ES-I3 (cell line): Measurements from ENCODE around the gene SKP1.

Experiments
- H3K36me3 ChIP-seq: 2 replicates; pipeline ENCODE4 v1.6.1; 2013; ENCODE audit warnings: mild to moderate bottlenecking, low read length, control low read depth, moderate library complexity; ENCODE audit not compliant: insufficient read depth
- H3K4me1 ChIP-seq: 2 replicates; pipeline ENCODE4 v1.6.1; 2013; ENCODE audit warnings: mild to moderate bottlenecking, control low read depth, low read length; ENCODE audit not compliant: insufficient read depth
- H3K9ac ChIP-seq: 2 replicates; pipeline ENCODE4 v1.6.1; 2013; ENCODE audit warnings: low read depth, mild to moderate bottlenecking, low read length, moderate library complexity
- H3K9me3 ChIP-seq: 2 replicates; pipeline ENCODE4 v1.6.1; 2013; ENCODE audit warnings: mild to moderate bottlenecking, low read length, moderate library complexity; ENCODE audit not compliant: control insufficient read depth, insufficient read depth

Gene SKP1

GRCh38 chr5:134131578-134132350 is 45.0 kb downstream of the SKP1 start:
- Histone ChIP-seq H3K36me3 (no peaks in the 10 kb centered on the region; the same call in 1 of the 2 replicates), H3K9ac (no peak overlapping the region)

GRCh38 chr5:134131165-134131564 is 45.6 kb downstream of the SKP1 start:
- Histone ChIP-seq H3K9ac (no peak overlapping the region), H3K36me3 (no peaks in the 10 kb centered on the region; the same call in 1 of the 2 replicates), H3K9me3 (no peaks in the 10 kb centered on the region), H3K4me1 (no peaks in the 10 kb centered on the region; the same call in 1 of the 2 replicates)

More at GRCh38 chr5:134131578-134132350, 45.0 kb downstream of the SKP1 start:
- Histone ChIP-seq H3K9me3 (no peaks in the 10 kb centered on the region), H3K4me1 (no peaks in the 10 kb centered on the region; the same call in 1 of the 2 replicates)

- Histone ChIP-seq H3K4me1 (no peaks in the 10 kb centered on the region; the same call in 1 of the 2 replicates), H3K9ac (no peak overlapping the region), H3K36me3 (no peaks in the 10 kb centered on the region; the same call in 1 of the 2 replicates), H3K9me3 (no peaks in the 10 kb centered on the region)
Measured at GRCh38 chr5:134130239-134130945, 46.4 kb downstream of the SKP1 start.

- Histone ChIP-seq H3K4me1 (no peaks in the 10 kb centered on the region; the same call in 1 of the 2 replicates), H3K9ac (no peak overlapping the region), H3K9me3 (no peaks in the 10 kb centered on the region), H3K36me3 (no peaks in the 10 kb centered on the region; the same call in 1 of the 2 replicates)
Measured at GRCh38 chr5:134129411-134130238, 47.1 kb downstream of the SKP1 start.

GRCh38 chr5:134128648-134128995 is 48.1 kb downstream of the SKP1 start:
- H3K9me3 ChIP-seq, result no peaks in the 10 kb centered on the region
- no peak overlapping the region for H3K9ac ChIP-seq
- H3K36me3 ChIP-seq, result no peaks in the 10 kb centered on the region; the same call in 1 of the 2 replicates
- H3K4me1 ChIP-seq, result no peaks in the 10 kb centered on the region; the same call in 1 of the 2 replicates

- Histone ChIP-seq H3K4me1 (no peaks in the 10 kb centered on the region; the same call in 1 of the 2 replicates), H3K9ac (no peak overlapping the region), H3K36me3 (no peaks in the 10 kb centered on the region; the same call in 1 of the 2 replicates), H3K9me3 (no peaks in the 10 kb centered on the region)
Measured at GRCh38 chr5:134127988-134128647, 48.6 kb downstream of the SKP1 start.

GRCh38 chr5:134127376-134127861 is 49.3 kb downstream of the SKP1 start:
- H3K4me1 ChIP-seq, result no peaks in the 10 kb centered on the region; the same call in 1 of the 2 replicates
- H3K9me3 ChIP-seq, result no peaks in the 10 kb centered on the region
- H3K9ac ChIP-seq, result no peak overlapping the region
- H3K36me3 ChIP-seq, result no peaks in the 10 kb centered on the region; the same call in 1 of the 2 replicates

- no peaks in the 10 kb centered on the region; the same call in 1 of the 2 replicates for H3K4me1 ChIP-seq
Measured at GRCh38 chr5:134125039-134126015, 51.4 kb downstream of the SKP1 start.

GRCh38 chr5:134124289-134125038 is 52.3 kb downstream of the SKP1 start:
- Histone ChIP-seq H3K9me3 (no peaks in the 10 kb centered on the region), H3K36me3 (no peaks in the 10 kb centered on the region; the same call in 1 of the 2 replicates), H3K4me1 (no peaks in the 10 kb centered on the region; the same call in 1 of the 2 replicates), H3K9ac (no peak overlapping the region)

More at GRCh38 chr5:134125039-134126015, 51.4 kb downstream of the SKP1 start:
- H3K9me3 ChIP-seq, result no peaks in the 10 kb centered on the region
- no peaks in the 10 kb centered on the region; the same call in 1 of the 2 replicates for H3K36me3 ChIP-seq
- no peak overlapping the region for H3K9ac ChIP-seq

GRCh38 chr5:134123360-134123759 is 53.4 kb downstream of the SKP1 start:
- Histone ChIP-seq H3K9ac (no peak overlapping the region), H3K36me3 (no peaks in the 10 kb centered on the region), H3K4me1 (no peaks in the 10 kb centered on the region; the same call in 1 of the 2 replicates), H3K9me3 (no peaks in the 10 kb centered on the region)

- Histone ChIP-seq H3K9ac (no peak overlapping the region), H3K9me3 (no peaks in the 10 kb centered on the region), H3K36me3 (peaks cover 1% of the 10 kb centered on the region; the same call in 1 of the 2 replicates), H3K4me1 (no peaks in the 10 kb centered on the region; the same call in 1 of the 2 replicates)
Measured at GRCh38 chr5:134122530-134122929, 54.2 kb downstream of the SKP1 start.
